ENCODE results near the gene ATP1A1.

Gene ATP1A1

GRCh38 chr1:116375148-116375886 is 2.3 kb downstream of the ATP1A1 start:
- H3K27ac ChIP-seq (ENCODE audit: extremely low read depth, low read depth, low read length): peak overlapping the region; percentile 80
- H3K36me3 ChIP-seq (ENCODE audit: control insufficient read depth in 2 of 2, insufficient read depth in 1 of 2, low read length in 2 of 2): no peaks in the 10 kb centered on the region
- H3K4me1 ChIP-seq (ENCODE audit: control insufficient read depth, insufficient read depth, low read length): peaks cover 33% of the 10 kb centered on the region
- POLR2A ChIA-PET: interaction anchor here (1.0 to 1.7 kb wide), 4 partner anchors 43 to 156 kb away, joined by 3 to 6 read pairs (median 3); no protein-coding TSS in a partner anchor
- TF ChIP-seq ZBTB17 (tag by site-specific recombination; IDR thresholded peaks at IDR 0.05): peak; percentile 17; the same call in 1 of the 2 replicates
- TF ChIP-seq ZNF121 (tag by site-specific recombination; IDR thresholded peaks at IDR 0.05): 0 out of 2 replicates have a peak, but pooled peaks have one; percentile 6
- TF ChIP-seq, protein P1, sequence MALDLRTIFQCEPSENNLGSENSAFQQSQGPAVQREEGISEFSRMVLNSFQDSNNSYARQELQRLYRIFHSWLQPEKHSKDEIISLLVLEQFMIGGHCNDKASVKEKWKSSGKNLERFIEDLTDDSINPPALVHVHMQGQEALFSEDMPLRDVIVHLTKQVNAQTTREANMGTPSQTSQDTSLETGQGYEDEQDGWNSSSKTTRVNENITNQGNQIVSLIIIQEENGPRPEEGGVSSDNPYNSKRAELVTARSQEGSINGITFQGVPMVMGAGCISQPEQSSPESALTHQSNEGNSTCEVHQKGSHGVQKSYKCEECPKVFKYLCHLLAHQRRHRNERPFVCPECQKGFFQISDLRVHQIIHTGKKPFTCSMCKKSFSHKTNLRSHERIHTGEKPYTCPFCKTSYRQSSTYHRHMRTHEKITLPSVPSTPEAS (tag by site-specific recombination; IDR thresholded peaks at IDR 0.05): 0 out of 2 replicates have a peak, but pooled peaks have one; percentile 29
- TF ChIP-seq KLF10 (tag by site-specific recombination; IDR thresholded peaks at IDR 0.05): 0 out of 2 replicates have a peak, but pooled peaks have one; percentile 13
- TF ChIP-seq ZNF596 (tag by site-specific recombination; IDR thresholded peaks at IDR 0.05): no peak
- TF ChIP-seq IKZF3 (tag by site-specific recombination; IDR thresholded peaks at IDR 0.05): peak; percentile 29; the same call in 1 of the 2 replicates
- TF ChIP-seq, protein P2, sequence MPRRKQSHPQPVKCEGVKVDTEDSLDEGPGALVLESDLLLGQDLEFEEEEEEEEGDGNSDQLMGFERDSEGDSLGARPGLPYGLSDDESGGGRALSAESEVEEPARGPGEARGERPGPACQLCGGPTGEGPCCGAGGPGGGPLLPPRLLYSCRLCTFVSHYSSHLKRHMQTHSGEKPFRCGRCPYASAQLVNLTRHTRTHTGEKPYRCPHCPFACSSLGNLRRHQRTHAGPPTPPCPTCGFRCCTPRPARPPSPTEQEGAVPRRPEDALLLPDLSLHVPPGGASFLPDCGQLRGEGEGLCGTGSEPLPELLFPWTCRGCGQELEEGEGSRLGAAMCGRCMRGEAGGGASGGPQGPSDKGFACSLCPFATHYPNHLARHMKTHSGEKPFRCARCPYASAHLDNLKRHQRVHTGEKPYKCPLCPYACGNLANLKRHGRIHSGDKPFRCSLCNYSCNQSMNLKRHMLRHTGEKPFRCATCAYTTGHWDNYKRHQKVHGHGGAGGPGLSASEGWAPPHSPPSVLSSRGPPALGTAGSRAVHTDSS (tag by site-specific recombination; IDR thresholded peaks at IDR 0.05): no peak
- peak overlapping the region; percentile 15 for H3K4me3 ChIP-seq (ENCODE audit: low read depth, low read length)
- H3K9me3 ChIP-seq (ENCODE audit: control insufficient read depth, insufficient read depth, low read depth, low read length): no peaks in the 10 kb centered on the region
- CTCF ChIA-PET: interaction anchor here (1.8 to 2.4 kb wide), 3 partner anchors 110 to 236 kb away, joined by 5 to 10 read pairs (median 7); no protein-coding TSS in a partner anchor

GRCh38 chr1:116375887-116376728 is 3.1 kb downstream of the ATP1A1 start:
- H3K9me3 ChIP-seq (ENCODE audit: control insufficient read depth, insufficient read depth, low read depth, low read length): no peaks in the 10 kb centered on the region
- H3K36me3 ChIP-seq (ENCODE audit: control insufficient read depth in 2 of 2, insufficient read depth in 1 of 2, low read length in 2 of 2): no peaks in the 10 kb centered on the region
- CTCF ChIA-PET: interaction anchor here (0.6 to 2.4 kb wide), 10 partner anchors 8 to 316 kb away, joined by 3 to 10 read pairs (median 4); no protein-coding TSS in a partner anchor
- H3K27ac ChIP-seq (ENCODE audit: extremely low read depth, low read depth, low read length): peak overlapping the region; percentile 80
- POLR2A ChIA-PET: interaction anchor here (1.0 to 1.7 kb wide), 6 partner anchors 11 to 157 kb away, joined by 3 to 6 read pairs (median 3); no protein-coding TSS in a partner anchor
- peak overlapping the region; percentile 6 for H3K4me3 ChIP-seq (ENCODE audit: low read depth, low read length)
- peaks cover 36% of the 10 kb centered on the region for H3K4me1 ChIP-seq (ENCODE audit: control insufficient read depth, insufficient read depth, low read length)
- TF ChIP-seq ZBTB48 (tag by site-specific recombination; IDR thresholded peaks at IDR 0.05) (peak; percentile 91), ZNF473 (tag by site-specific recombination; IDR thresholded peaks at IDR 0.05) (no peak), IKZF3 (tag by site-specific recombination; IDR thresholded peaks at IDR 0.05) (0 out of 2 replicates have a peak, but pooled peaks have one; percentile 59), ZNF223 (tag by site-specific recombination; IDR thresholded peaks at IDR 0.05) (no peak), ZNF423 (tag by site-specific recombination; IDR thresholded peaks at IDR 0.05) (no peak), ZNF335 (tag by site-specific recombination; conservative IDR thresholded peaks at IDR 0.05) (0 out of 2 replicates have a peak, but pooled peaks have one; percentile 38), PRDM10 (tag by site-specific recombination; IDR thresholded peaks at IDR 0.05) (peak; percentile 76), SP7 (tag by site-specific recombination; IDR thresholded peaks at IDR 0.05) (peak; percentile 79), KLF8 (tag by site-specific recombination; IDR thresholded peaks at IDR 0.05) (peak; percentile 28; the same call in 1 of the 2 replicates), ZNF830 (tag by site-specific recombination; IDR thresholded peaks at IDR 0.05; ENCODE audit: low read depth) (no peak), ZNF366 (tag by site-specific recombination; conservative IDR thresholded peaks at IDR 0.05) (peak; percentile 58), ZFHX2 (tag by site-specific recombination; conservative IDR thresholded peaks at IDR 0.05) (0 out of 2 replicates have a peak, but pooled peaks have one; percentile 26)
- TF ChIP-seq, protein P3, sequence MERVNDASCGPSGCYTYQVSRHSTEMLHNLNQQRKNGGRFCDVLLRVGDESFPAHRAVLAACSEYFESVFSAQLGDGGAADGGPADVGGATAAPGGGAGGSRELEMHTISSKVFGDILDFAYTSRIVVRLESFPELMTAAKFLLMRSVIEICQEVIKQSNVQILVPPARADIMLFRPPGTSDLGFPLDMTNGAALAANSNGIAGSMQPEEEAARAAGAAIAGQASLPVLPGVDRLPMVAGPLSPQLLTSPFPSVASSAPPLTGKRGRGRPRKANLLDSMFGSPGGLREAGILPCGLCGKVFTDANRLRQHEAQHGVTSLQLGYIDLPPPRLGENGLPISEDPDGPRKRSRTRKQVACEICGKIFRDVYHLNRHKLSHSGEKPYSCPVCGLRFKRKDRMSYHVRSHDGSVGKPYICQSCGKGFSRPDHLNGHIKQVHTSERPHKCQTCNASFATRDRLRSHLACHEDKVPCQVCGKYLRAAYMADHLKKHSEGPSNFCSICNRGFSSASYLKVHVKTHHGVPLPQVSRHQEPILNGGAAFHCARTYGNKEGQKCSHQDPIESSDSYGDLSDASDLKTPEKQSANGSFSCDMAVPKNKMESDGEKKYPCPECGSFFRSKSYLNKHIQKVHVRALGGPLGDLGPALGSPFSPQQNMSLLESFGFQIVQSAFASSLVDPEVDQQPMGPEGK (tag by site-specific recombination; IDR thresholded peaks at IDR 0.05): 0 out of 2 replicates have a peak, but pooled peaks have one; percentile 54
- TF ChIP-seq, protein P4, sequence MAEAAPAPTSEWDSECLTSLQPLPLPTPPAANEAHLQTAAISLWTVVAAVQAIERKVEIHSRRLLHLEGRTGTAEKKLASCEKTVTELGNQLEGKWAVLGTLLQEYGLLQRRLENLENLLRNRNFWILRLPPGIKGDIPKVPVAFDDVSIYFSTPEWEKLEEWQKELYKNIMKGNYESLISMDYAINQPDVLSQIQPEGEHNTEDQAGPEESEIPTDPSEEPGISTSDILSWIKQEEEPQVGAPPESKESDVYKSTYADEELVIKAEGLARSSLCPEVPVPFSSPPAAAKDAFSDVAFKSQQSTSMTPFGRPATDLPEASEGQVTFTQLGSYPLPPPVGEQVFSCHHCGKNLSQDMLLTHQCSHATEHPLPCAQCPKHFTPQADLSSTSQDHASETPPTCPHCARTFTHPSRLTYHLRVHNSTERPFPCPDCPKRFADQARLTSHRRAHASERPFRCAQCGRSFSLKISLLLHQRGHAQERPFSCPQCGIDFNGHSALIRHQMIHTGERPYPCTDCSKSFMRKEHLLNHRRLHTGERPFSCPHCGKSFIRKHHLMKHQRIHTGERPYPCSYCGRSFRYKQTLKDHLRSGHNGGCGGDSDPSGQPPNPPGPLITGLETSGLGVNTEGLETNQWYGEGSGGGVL (tag by site-specific recombination; IDR thresholded peaks at IDR 0.05): 0 out of 2 replicates have a peak, but pooled peaks have one; percentile 28
